ENCODE measurements around the gene LRRC61. TPM values are rescaled to one million over a fixed set of nuclear protein-coding genes. Genes with fewer than 3 reads are reported as not detected.
"Not testable (repeated sequence)": the region's sequence is repeated elsewhere in the genome, so short reads cannot be mapped to it uniquely, and the experiment has no call there.

LRRC61 gene
- total RNA-seq, 1 donor from 2014 or later: 28.3 TPM

DNA sequence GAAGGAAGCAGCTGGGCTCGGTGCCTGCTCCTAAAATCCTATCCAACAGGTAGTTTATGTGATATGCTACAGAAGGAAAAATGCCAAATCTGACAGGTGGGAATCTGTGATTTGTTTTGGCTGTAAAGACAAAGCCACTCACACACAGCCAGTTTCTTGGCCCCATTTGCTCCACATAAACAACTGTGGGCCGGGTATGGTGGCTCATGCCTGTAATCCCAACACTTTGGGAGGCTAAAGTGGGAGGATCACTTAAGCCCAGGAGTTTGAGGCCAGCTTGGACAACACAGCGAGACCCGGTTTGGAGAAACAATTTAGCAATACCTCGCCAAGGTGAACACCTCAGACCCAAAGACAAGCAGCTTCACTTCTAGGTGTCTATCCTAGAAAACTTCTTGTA is 16.8 kb upstream of the LRRC61 start:
- not testable (repeated sequence) for H3K4me3 Mint-ChIP-seq (ENCODE audit: low read depth); H3K4me1 Mint-ChIP-seq (ENCODE audit: low read depth); H3K27me3 Mint-ChIP-seq; H3K27ac Mint-ChIP-seq; DNase-seq (ENCODE audit: low spot score, unreplicated experiment); H3K36me3 Mint-ChIP-seq (ENCODE audit: insufficient read depth); H3K9me3 Mint-ChIP-seq (ENCODE audit: low read depth)

DNA sequence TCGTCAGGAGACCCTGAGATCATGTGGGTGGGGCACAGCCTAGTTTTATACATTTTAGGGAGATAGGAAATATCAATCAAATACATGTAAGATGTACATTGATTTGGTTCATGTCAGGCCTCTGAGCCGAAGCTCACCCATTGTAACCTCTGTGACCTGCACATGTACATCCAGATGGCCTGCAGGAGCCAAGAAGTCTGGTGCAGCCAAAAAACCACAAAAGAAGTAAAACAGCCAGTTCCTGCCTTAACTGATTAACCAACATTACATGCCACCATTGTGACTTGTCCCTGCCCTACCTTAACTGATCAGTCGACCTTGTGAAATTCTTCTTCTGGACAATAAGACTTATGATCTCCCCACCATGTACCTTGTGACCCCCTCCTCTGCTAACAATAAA is 16.0 kb upstream of the LRRC61 start:
- peaks cover 7% of the 10 kb centered on the region for H3K9me3 Mint-ChIP-seq (ENCODE audit: low read depth)
- H3K27ac Mint-ChIP-seq: no peak overlapping the region
- no peaks in the 10 kb centered on the region for H3K4me1 Mint-ChIP-seq (ENCODE audit: low read depth)
- TF ChIP-seq, protein P1, sequence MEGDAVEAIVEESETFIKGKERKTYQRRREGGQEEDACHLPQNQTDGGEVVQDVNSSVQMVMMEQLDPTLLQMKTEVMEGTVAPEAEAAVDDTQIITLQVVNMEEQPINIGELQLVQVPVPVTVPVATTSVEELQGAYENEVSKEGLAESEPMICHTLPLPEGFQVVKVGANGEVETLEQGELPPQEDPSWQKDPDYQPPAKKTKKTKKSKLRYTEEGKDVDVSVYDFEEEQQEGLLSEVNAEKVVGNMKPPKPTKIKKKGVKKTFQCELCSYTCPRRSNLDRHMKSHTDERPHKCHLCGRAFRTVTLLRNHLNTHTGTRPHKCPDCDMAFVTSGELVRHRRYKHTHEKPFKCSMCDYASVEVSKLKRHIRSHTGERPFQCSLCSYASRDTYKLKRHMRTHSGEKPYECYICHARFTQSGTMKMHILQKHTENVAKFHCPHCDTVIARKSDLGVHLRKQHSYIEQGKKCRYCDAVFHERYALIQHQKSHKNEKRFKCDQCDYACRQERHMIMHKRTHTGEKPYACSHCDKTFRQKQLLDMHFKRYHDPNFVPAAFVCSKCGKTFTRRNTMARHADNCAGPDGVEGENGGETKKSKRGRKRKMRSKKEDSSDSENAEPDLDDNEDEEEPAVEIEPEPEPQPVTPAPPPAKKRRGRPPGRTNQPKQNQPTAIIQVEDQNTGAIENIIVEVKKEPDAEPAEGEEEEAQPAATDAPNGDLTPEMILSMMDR (IDR thresholded peaks at IDR 0.05; ENCODE audit: unreplicated experiment): no peak
- H3K27me3 Mint-ChIP-seq: peaks cover 4% of the 10 kb centered on the region
- H3K36me3 Mint-ChIP-seq (ENCODE audit: insufficient read depth): no peaks in the 10 kb centered on the region
- no peak for DNase-seq (ENCODE audit: low spot score, unreplicated experiment)
- no peak overlapping the region for H3K4me3 Mint-ChIP-seq (ENCODE audit: low read depth)

DNA sequence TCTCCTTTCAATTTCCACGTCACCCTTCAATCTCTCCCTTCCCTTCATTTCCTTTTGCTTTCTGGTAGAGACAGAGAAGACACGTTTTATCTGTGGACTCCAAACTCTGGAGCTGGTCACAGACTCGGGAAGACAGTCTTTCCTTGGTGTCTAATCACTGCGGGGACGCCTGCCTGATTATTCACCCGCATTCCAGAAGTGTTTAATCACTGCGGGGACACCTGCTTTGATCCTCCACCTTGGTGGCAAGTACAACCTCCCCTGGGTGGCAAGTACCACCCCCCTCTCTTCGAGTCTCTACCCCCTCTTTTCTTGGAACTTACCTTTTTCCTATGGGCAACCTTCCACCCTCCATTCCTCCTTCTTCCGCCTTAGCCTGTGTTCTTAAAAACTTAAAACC is 15.3 kb upstream of the LRRC61 start:
- H3K4me3 Mint-ChIP-seq (ENCODE audit: low read depth): no peak overlapping the region
- H3K27ac Mint-ChIP-seq: no peak overlapping the region
- no peak for DNase-seq (ENCODE audit: low spot score, unreplicated experiment)
- H3K36me3 Mint-ChIP-seq (ENCODE audit: insufficient read depth): no peaks in the 10 kb centered on the region
- TF ChIP-seq, protein P1 (IDR thresholded peaks at IDR 0.05; ENCODE audit: unreplicated experiment): no peak
- H3K4me1 Mint-ChIP-seq (ENCODE audit: low read depth): peaks cover 2% of the 10 kb centered on the region
- peaks cover 4% of the 10 kb centered on the region for H3K27me3 Mint-ChIP-seq
- peaks cover 7% of the 10 kb centered on the region for H3K9me3 Mint-ChIP-seq (ENCODE audit: low read depth)

DNA sequence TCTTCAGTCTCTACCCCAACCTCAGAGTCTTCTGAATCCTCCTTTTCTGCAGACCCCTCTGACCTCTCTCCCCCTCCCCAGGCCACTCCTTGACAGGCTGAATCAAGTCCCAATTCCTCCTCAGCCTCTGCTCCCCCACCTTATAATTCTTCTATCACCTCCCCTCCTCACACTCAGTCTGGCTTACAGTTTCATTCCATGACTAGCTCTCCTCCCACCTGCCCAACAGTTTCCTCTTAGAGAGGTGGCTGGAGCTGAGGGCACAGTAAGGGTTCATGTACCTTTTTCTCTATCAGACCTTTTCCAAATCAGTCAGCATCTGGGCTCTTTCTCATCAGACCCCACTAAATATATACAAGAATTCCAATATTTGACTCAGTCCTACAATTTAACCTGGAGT is 14.6 kb upstream of the LRRC61 start:
- no peak overlapping the region for H3K4me3 Mint-ChIP-seq (ENCODE audit: low read depth)
- peaks cover 4% of the 10 kb centered on the region for H3K27me3 Mint-ChIP-seq
- H3K4me1 Mint-ChIP-seq (ENCODE audit: low read depth): peaks cover 7% of the 10 kb centered on the region
- no peak for DNase-seq (ENCODE audit: low spot score, unreplicated experiment)
- no peak overlapping the region for H3K27ac Mint-ChIP-seq
- peaks cover 7% of the 10 kb centered on the region for H3K9me3 Mint-ChIP-seq (ENCODE audit: low read depth)
- no peaks in the 10 kb centered on the region for H3K36me3 Mint-ChIP-seq (ENCODE audit: insufficient read depth)
- TF ChIP-seq, protein P1 (IDR thresholded peaks at IDR 0.05; ENCODE audit: unreplicated experiment): no peak

DNA sequence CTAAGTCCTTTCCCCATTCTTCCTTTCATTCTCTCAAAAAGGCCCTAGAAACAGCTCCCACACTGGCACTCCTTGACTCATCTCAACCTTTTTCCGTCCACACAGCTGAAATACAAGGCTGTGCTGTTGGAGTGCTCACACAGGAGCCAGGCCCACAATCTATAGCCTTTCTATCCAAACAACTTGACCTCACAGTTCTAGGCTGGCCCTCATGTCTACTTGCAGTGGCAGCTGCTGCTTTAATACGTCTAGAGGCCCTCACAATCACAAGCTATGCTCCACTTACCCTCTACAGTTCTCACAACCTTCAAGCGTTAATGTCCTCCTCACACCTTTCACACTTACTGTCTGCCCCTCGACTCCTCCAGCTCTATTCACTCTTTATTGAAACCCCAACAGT is 12.0 kb upstream of the LRRC61 start:
- Mint-ChIP-seq H3K27me3 (peaks cover 4% of the 10 kb centered on the region), H3K4me1 (ENCODE audit: low read depth) (peaks cover 7% of the 10 kb centered on the region), H3K27ac (no peak overlapping the region), H3K4me3 (ENCODE audit: low read depth) (no peak overlapping the region), H3K36me3 (ENCODE audit: insufficient read depth) (no peaks in the 10 kb centered on the region), H3K9me3 (ENCODE audit: low read depth) (peaks cover 7% of the 10 kb centered on the region)
- TF ChIP-seq, protein P1 (IDR thresholded peaks at IDR 0.05; ENCODE audit: unreplicated experiment): no peak
- DNase-seq (ENCODE audit: low spot score, unreplicated experiment): no peak

DNA sequence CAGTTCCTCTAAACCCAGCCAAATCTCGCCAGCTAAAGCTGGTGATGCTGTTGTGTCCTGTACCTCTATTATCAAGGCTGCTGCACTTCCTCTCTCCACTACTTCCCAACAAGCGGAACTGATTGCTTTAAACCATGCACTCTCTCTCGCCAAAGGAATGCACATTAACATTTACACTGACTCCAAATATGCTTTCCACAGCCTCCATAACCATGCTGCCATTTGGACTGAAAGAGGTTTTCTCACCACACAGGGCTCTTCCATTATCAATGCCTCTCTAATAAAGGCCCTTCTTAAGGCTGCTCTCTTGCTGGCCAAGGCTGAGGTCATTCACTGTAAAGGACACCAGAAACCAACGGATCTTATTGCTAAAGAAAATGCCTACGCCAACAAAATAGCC is 11.4 kb upstream of the LRRC61 start:
- no peak overlapping the region for H3K4me3 Mint-ChIP-seq (ENCODE audit: low read depth)
- H3K27me3 Mint-ChIP-seq: peaks cover 4% of the 10 kb centered on the region
- peaks cover 7% of the 10 kb centered on the region for H3K4me1 Mint-ChIP-seq (ENCODE audit: low read depth)
- peaks cover 7% of the 10 kb centered on the region for H3K9me3 Mint-ChIP-seq (ENCODE audit: low read depth)
- no peaks in the 10 kb centered on the region for H3K36me3 Mint-ChIP-seq (ENCODE audit: insufficient read depth)
- TF ChIP-seq, protein P1 (IDR thresholded peaks at IDR 0.05; ENCODE audit: unreplicated experiment): no peak
- no peak for DNase-seq (ENCODE audit: low spot score, unreplicated experiment)
- no peak overlapping the region for H3K27ac Mint-ChIP-seq

DNA sequence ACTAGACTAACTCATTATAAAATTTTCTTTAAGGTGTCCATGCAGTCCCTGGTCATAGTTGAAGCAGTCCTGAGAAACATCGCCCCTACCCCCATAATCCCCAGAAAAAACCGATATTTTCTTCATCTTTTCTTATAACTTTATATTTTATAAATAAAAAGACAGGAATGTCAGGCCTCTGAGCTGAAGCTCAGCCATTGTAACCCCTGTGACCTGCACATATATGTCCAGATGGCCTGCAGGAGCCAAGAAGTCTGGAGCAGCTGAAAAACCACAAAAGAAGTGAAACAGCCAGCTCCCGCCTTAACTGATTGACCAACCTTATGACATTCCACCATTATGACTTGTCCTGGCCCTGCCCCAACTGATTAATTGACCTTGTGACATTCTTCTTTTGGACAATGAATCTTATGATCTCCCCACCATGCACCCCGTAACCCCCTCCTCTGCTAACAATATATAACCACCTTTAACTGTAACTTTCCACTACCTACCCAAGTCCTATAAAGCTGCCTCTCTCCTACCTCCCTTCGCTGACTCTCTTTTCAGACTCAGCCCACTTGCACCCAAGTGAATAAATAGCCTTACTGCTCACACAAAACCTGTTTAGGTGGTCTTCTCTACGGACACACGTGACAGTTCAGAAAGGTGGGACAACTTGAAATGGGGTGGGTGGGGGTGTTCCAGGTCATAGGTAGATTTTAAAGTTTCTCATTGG is 10.3 kb upstream of the LRRC61 start:
- not testable (repeated sequence) for H3K36me3 Mint-ChIP-seq (ENCODE audit: insufficient read depth); H3K9me3 Mint-ChIP-seq (ENCODE audit: low read depth); H3K4me1 Mint-ChIP-seq (ENCODE audit: low read depth); H3K4me3 Mint-ChIP-seq (ENCODE audit: low read depth); H3K27ac Mint-ChIP-seq; H3K27me3 Mint-ChIP-seq; DNase-seq (ENCODE audit: low spot score, unreplicated experiment)
